H1 (cell line): Measurements from ENCODE around the gene OLFM2. TPM values are rescaled to one million over a fixed set of nuclear protein-coding genes. Genes with fewer than 3 reads are reported as not detected.

Experiments used
- CTCF ChIA-PET: fragments of 300-600 bp; sonication (Branson Sonifier 250); formaldehyde crosslinking; loops from one replicate; lab custom pipeline; 2021; ENCODE audit not compliant: partially characterized antibody; lab: Charles Lee
- POLR2A ChIA-PET: fragments of 300-600 bp; sonication (Branson Sonifier 250); formaldehyde crosslinking; loops from one replicate; lab custom pipeline; 2021; ENCODE audit warnings: inconsistent platforms; ENCODE audit not compliant: partially characterized antibody; lab: Charles Lee
- DNase-seq, 2 experiments: peaks; one replicate each; pipeline versions ENCODE4 v3.0.0 to v3.0.0-alpha.2; 2010 to 2022; ENCODE audit warnings: low spot score in 2 of 2, low read depth in 1 of 2, mixed read lengths in 1 of 2
- FAIRE-seq: peaks from 2 replicates; lab custom pipeline; 2011; peaks lifted over from hg19 to GRCh38; lab: Jason Lieb, UNC
- H2AFZ ChIP-seq: 2 replicates; pipeline ENCODE4 v1.8.1; 2012; ENCODE audit warnings: low read length, inconsistent platforms
- H2AK5ac ChIP-seq: 2 replicates; pipeline ENCODE4 v1.6.1; 2013; ENCODE audit warnings: low read depth, low read length
- H2BK120ac ChIP-seq: replicated peaks from 2 replicates; pipeline ENCODE3; 2013; ENCODE audit warnings: low read depth, low read length, inconsistent platforms
- H2BK12ac ChIP-seq: 2 replicates; pipeline ENCODE4 v1.6.1; 2013; ENCODE audit warnings: low read depth, low read length
- H2BK15ac ChIP-seq: 2 replicates; pipeline ENCODE4 v1.6.1; 2013; ENCODE audit warnings: low read length
- H2BK20ac ChIP-seq: 2 replicates; pipeline ENCODE4 v1.6.1; 2013; ENCODE audit warnings: low read length
- H2BK5ac ChIP-seq: 2 replicates; pipeline ENCODE4 v1.6.1; 2013; ENCODE audit warnings: low read depth, low read length
- H3K14ac ChIP-seq: 2 replicates; pipeline ENCODE4 v1.6.1; 2013; ENCODE audit warnings: inconsistent platforms; ENCODE audit not compliant: insufficient read length
- H3K18ac ChIP-seq: 2 replicates; pipeline ENCODE4 v1.6.1; 2013; ENCODE audit warnings: low read length; ENCODE audit errors: extremely low read depth
- H3K23ac ChIP-seq: 2 replicates; pipeline ENCODE4 v1.6.1; 2013; ENCODE audit warnings: inconsistent platforms; ENCODE audit not compliant: insufficient read length
- H3K23me2 ChIP-seq: 2 replicates; pipeline ENCODE4 v1.6.1; 2013; ENCODE audit warnings: low read depth, low read length
- H3K27ac ChIP-seq: 2 replicates; pipeline ENCODE4 v1.6.1; 2011; ENCODE audit warnings: low read depth, low read length, inconsistent platforms
- H3K27me3 ChIP-seq, 4 experiments: replicated peaks in 1 of 4; 1 replicate in 1 of 4; 2 replicates in 3 of 4; pipeline versions ENCODE4 v1.6.1 to v1.8.1; 2011 to 2013; ENCODE audit warnings: low read length in 3 of 4, mild to moderate bottlenecking in 3 of 4, inconsistent platforms in 2 of 4, mixed read lengths in 2 of 4, moderate library complexity in 1 of 4; ENCODE audit not compliant: control insufficient read depth in 3 of 4, insufficient read depth in 3 of 4; ENCODE audit errors: extremely low read depth in 1 of 4
- H3K36me3 ChIP-seq, 4 experiments: 2 replicates each; pipeline versions ENCODE4 v1.6.1 to v1.8.1; 2011 to 2013; ENCODE audit warnings: mild to moderate bottlenecking in 4 of 4, low read length in 3 of 4, moderate library complexity in 2 of 4, control low read depth in 1 of 4, inconsistent platforms in 1 of 4; ENCODE audit not compliant: insufficient read depth in 4 of 4, control insufficient read depth in 2 of 4
- H3K4ac ChIP-seq: replicated peaks from 2 replicates; pipeline ENCODE3; 2013; ENCODE audit warnings: low read length, low read depth, mixed read lengths, inconsistent platforms; ENCODE audit not compliant: insufficient read length
- H3K4me1 ChIP-seq, 4 experiments: replicated peaks in 1 of 4; 1 replicate in 1 of 4; 2 replicates in 3 of 4; pipeline versions ENCODE4 v1.6.1 to v1.8.1; 2011 to 2013; ENCODE audit warnings: low read length in 3 of 4, inconsistent platforms in 2 of 4, mixed read lengths in 1 of 4; ENCODE audit not compliant: insufficient read depth in 4 of 4, control insufficient read depth in 3 of 4
- H3K4me2 ChIP-seq, 2 experiments: 2 replicates each; pipeline versions ENCODE4 v1.6.1 to v1.8.1; 2011 to 2013; ENCODE audit warnings: low read depth in 2 of 2, low read length in 2 of 2, control low read depth in 1 of 2, inconsistent platforms in 1 of 2, mild to moderate bottlenecking in 1 of 2; ENCODE audit not compliant: insufficient read depth in 1 of 2
- H3K4me3 ChIP-seq, 4 experiments: fragments of 200-600, 300-600 bp in 1 of 4; sonication (generic), shearing (Covaris generic), sonication (Bioruptor Twin) in 1 of 4; 2 replicates each; pipeline versions ENCODE4 v1.5.1 to v1.8.1; 2011 to 2016; ENCODE audit warnings: low read length in 4 of 4, low read depth in 3 of 4, control low read depth in 2 of 4, inconsistent platforms in 2 of 4, mild to moderate bottlenecking in 2 of 4, mixed read lengths in 1 of 4, moderate library complexity in 1 of 4; ENCODE audit not compliant: insufficient read depth in 2 of 4; ENCODE audit errors: extremely low read depth in 1 of 4
- H3K56ac ChIP-seq: replicated peaks from 2 replicates; pipeline ENCODE3; 2013; ENCODE audit warnings: low read depth, mild to moderate bottlenecking, mixed read lengths, low read length, inconsistent platforms; ENCODE audit not compliant: insufficient read length
- H3K79me1 ChIP-seq: 2 replicates; pipeline ENCODE4 v1.6.1; 2013; ENCODE audit warnings: low read depth, low read length, control low read depth
- H3K79me2 ChIP-seq, 2 experiments: 2 replicates each; pipeline versions ENCODE4 v1.6.1 to v1.8.1; 2012 to 2013; ENCODE audit warnings: low read length in 2 of 2, mild to moderate bottlenecking in 2 of 2, inconsistent platforms in 1 of 2; ENCODE audit not compliant: insufficient read depth in 2 of 2, control insufficient read depth in 1 of 2
- H3K9ac ChIP-seq, 4 experiments: replicated peaks in 1 of 4; 1 replicate in 1 of 4; 2 replicates in 3 of 4; pipeline versions ENCODE4 v1.6.1 to v1.8.1; 2011 to 2013; ENCODE audit warnings: low read depth in 3 of 4, low read length in 3 of 4, control low read depth in 2 of 4, mild to moderate bottlenecking in 2 of 4, moderate library complexity in 2 of 4, inconsistent platforms in 1 of 4; ENCODE audit errors: extremely low read depth in 1 of 4
- H3K9me3 ChIP-seq, 2 experiments: 2 replicates each; pipeline versions ENCODE4 v1.6.1 to v1.8.1; 2012 to 2013; ENCODE audit warnings: mild to moderate bottlenecking in 2 of 2, moderate library complexity in 2 of 2, control low read depth in 1 of 2, inconsistent platforms in 1 of 2, low read depth in 1 of 2, low read length in 1 of 2, mixed read lengths in 1 of 2; ENCODE audit not compliant: insufficient read depth in 2 of 2
- H4K20me1 ChIP-seq, 2 experiments: replicated peaks in 1 of 2; 2 replicates each; pipeline versions ENCODE3 to v1.8.1; 2011 to 2013; ENCODE audit warnings: inconsistent platforms in 2 of 2, low read length in 2 of 2, mild to moderate bottlenecking in 1 of 2; ENCODE audit not compliant: insufficient read depth in 2 of 2, control insufficient read depth in 1 of 2
- H4K5ac ChIP-seq: 2 replicates; pipeline ENCODE4 v1.6.1; 2013; ENCODE audit warnings: low read length, low read depth, mixed read lengths, inconsistent platforms; ENCODE audit not compliant: insufficient read length
- H4K8ac ChIP-seq: 2 replicates; pipeline ENCODE4 v1.8.0; 2013; ENCODE audit warnings: mild to moderate bottlenecking, moderate library complexity, low read length, inconsistent platforms; ENCODE audit not compliant: insufficient read depth; ENCODE audit errors: extremely low read depth
- H4K91ac ChIP-seq: replicated peaks from 2 replicates; pipeline ENCODE3; 2013; ENCODE audit warnings: low read length, mixed read lengths, inconsistent platforms; ENCODE audit not compliant: insufficient read length
- ASH2L ChIP-seq: fragments of 200-600, 300-600 bp; sonication (generic); IDR thresholded peaks from one replicate; pipeline ENCODE4 v1.7.1; 2017; ENCODE audit warnings: low read length
- BACH1 ChIP-seq: IDR thresholded peaks from 2 replicates; pipeline ENCODE4 v1.6.1; 2012; ENCODE audit warnings: low read length, improper control_type of control experiment
- GABPA ChIP-seq: IDR thresholded peaks from 2 replicates; pipeline ENCODE4 v1.6.1; 2011; ENCODE audit warnings: mild to moderate bottlenecking, low read length, moderate library complexity, borderline replicate concordance; ENCODE audit not compliant: insufficient read depth
- JUND ChIP-seq: IDR thresholded peaks from 2 replicates; pipeline ENCODE4 v1.6.1; 2011; ENCODE audit warnings: mild to moderate bottlenecking, improper control_type of control experiment, low read length
- RXRA ChIP-seq: IDR thresholded peaks from 2 replicates; pipeline ENCODE4 v1.6.1; 2011; ENCODE audit warnings: low read depth, mild to moderate bottlenecking, low read length, moderate library complexity; ENCODE audit not compliant: insufficient read depth
- SAP30 ChIP-seq: fragments of 300-600 bp; sonication (generic); IDR thresholded peaks from 2 replicates; pipeline ENCODE4 v1.7.1; 2012; ENCODE audit warnings: low read length, moderate library complexity, mild to moderate bottlenecking, inconsistent platforms; ENCODE audit not compliant: insufficient read depth, insufficient replicate concordance
- SUZ12 ChIP-seq: fragments of 200-600 bp; sonication (generic); IDR thresholded peaks from 2 replicates; pipeline ENCODE4 v1.6.1; 2012; ENCODE audit warnings: mild to moderate bottlenecking, inconsistent platforms, low read length, moderate library complexity, mixed read lengths
- TEAD4 ChIP-seq: IDR thresholded peaks from 2 replicates; pipeline ENCODE4 v1.6.1; 2012; ENCODE audit warnings: low read depth, low read length, inconsistent platforms, mixed read lengths
- WGBS, 2 experiments: shearing (Covaris generic) in 1 of 2; methylation state at CpG; one replicate each; pipeline versions ENCODE4 v1.1.6 to v1.1.7; 2013 to 2015; ENCODE audit warnings: low lambda C conversion rate in 2 of 2, mixed read lengths in 2 of 2, inconsistent platforms in 1 of 2, low coverage in 1 of 2, missing lambda C conversion rate in 1 of 2; ENCODE audit not compliant: insufficient replicate concordance in 2 of 2, insufficient coverage in 1 of 2, insufficient read length in 1 of 2; ENCODE audit errors: extremely low coverage in 1 of 2, missing lambda C conversion rate in 1 of 2; 5-methylcytosine and 5-hydroxymethylcytosine counted together
- polyA plus RNA-seq, 7 experiments: library from polyadenylated mRNA; depleted of rRNA in 3 of 7; stranded (reverse) in 5 of 7; unstranded in 2 of 7; fragments of >200 nt in 5 of 7; fragments of 200-250 nt in 2 of 7; gene quantifications; 1 replicate in 5 of 7; 2 replicates in 1 of 7; 4 replicates in 1 of 7; pipeline versions ENCODE4 v1.2.1 to v1.2.3, GENCODE V29; 2011 to 2013; ENCODE audit warnings: missing spikeins in 2 of 7, mixed read lengths in 2 of 7
- total RNA-seq: library from RNA; stranded (reverse); fragmentation: NEBNext Ultra II Directional; extraction: Animal tissue kit (Norgen Biotek cat#: 25700); gene quantifications from 2 replicates; pipeline ENCODE4 v1.2.1, GENCODE V29; 2021

Gene OLFM2
- total and polyA plus RNA-seq, 2 of the 8 experiments (the other 6 are each of a cell fraction or from before 2014, with no cell fraction given), result 68.2 to 151 TPM

DNA sequence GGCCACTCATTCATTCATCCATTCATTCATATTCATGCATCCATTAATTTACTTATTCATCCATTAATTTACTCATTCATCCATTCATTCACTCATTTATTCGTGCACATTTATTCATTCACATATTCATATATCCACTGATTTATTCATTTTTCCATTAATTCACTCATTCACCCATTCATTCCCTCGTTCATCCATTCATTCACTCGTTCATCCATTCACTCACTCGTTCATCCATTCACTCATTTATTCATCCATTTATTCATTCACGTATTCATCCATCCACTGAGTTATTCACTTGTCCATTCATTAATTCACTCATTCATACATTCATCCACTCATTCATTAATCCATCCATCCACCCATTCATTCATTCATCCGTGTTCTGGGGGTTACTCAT is 35.8 kb upstream of the OLFM2 start:
- H3K9ac ChIP-seq, result no peak overlapping the region
- H3K4me1 ChIP-seq, result peaks cover 0 to 4% (median 0%) of the 10 kb centered on the region in 4 experiments; a peak in 2 of 7 replicates
- no peak overlapping the region for H3K18ac ChIP-seq
- H3K4me3 ChIP-seq, result no peak overlapping the region
- H4K91ac ChIP-seq, result no peak overlapping the region
- TF ChIP-seq TEAD4 (no peak), BACH1 (no peak), SAP30 (no peak), RXRA (no peak), SUZ12 (no peak), GABPA (no peak), ASH2L (no peak), JUND (no peak)
- no peak overlapping the region for H4K5ac ChIP-seq
- no peak overlapping the region for H2AK5ac ChIP-seq
- H3K4ac ChIP-seq, result no peak overlapping the region
- peaks cover 0 to under 1% (median 0%) of the 10 kb centered on the region in 4 experiments; a peak in 1 of 7 replicates for H3K27me3 ChIP-seq
- H3K23me2 ChIP-seq, result peaks cover 10% of the 10 kb centered on the region; the same call in 1 of the 2 replicates
- H3K9me3 ChIP-seq, result no peaks in the 10 kb centered on the region
- H2AFZ ChIP-seq, result no peak overlapping the region
- H4K8ac ChIP-seq, result no peak overlapping the region
- H2BK15ac ChIP-seq, result no peak overlapping the region
- H2BK5ac ChIP-seq, result no peak overlapping the region
- no peak overlapping the region for H3K14ac ChIP-seq
- H3K23ac ChIP-seq, result no peak overlapping the region
- H3K36me3 ChIP-seq, result no peaks in the 10 kb centered on the region
- H4K20me1 ChIP-seq, result peaks cover 0 to 1% of the 10 kb centered on the region in 2 experiments
- no peak overlapping the region for H3K27ac ChIP-seq
- ChIA-PET POLR2A (no interaction called here), CTCF (no interaction called here)
- no peak overlapping the region for H3K4me2 ChIP-seq
- H3K79me1 ChIP-seq, result no peaks in the 10 kb centered on the region
- no peak for DNase-seq
- 75 to 88% methylated on average over 4 to 6 of the region's 6 CpGs for WGBS, 2 experiments
- H2BK20ac ChIP-seq, result no peak overlapping the region
- no peak for FAIRE-seq
- no peak overlapping the region for H2BK12ac ChIP-seq
- H3K79me2 ChIP-seq, result no peaks in the 10 kb centered on the region
- H3K56ac ChIP-seq, result no peak overlapping the region
- H2BK120ac ChIP-seq, result no peak overlapping the region
